Measurements from ENCODE around the gene CFAP57. TPM values are rescaled to one million over a fixed set of nuclear protein-coding genes. Genes with fewer than 3 reads are reported as not detected.
A peak's percentile ranks its signal among the peaks of the same experiment; 100 is the strongest.
"Not testable (repeated sequence)": the region's sequence is repeated elsewhere in the genome, so short reads cannot be mapped to it uniquely, and the experiment has no call there.

The CFAP57 gene
- total RNA-seq, 1 donor: 0.45 TPM

DNA sequence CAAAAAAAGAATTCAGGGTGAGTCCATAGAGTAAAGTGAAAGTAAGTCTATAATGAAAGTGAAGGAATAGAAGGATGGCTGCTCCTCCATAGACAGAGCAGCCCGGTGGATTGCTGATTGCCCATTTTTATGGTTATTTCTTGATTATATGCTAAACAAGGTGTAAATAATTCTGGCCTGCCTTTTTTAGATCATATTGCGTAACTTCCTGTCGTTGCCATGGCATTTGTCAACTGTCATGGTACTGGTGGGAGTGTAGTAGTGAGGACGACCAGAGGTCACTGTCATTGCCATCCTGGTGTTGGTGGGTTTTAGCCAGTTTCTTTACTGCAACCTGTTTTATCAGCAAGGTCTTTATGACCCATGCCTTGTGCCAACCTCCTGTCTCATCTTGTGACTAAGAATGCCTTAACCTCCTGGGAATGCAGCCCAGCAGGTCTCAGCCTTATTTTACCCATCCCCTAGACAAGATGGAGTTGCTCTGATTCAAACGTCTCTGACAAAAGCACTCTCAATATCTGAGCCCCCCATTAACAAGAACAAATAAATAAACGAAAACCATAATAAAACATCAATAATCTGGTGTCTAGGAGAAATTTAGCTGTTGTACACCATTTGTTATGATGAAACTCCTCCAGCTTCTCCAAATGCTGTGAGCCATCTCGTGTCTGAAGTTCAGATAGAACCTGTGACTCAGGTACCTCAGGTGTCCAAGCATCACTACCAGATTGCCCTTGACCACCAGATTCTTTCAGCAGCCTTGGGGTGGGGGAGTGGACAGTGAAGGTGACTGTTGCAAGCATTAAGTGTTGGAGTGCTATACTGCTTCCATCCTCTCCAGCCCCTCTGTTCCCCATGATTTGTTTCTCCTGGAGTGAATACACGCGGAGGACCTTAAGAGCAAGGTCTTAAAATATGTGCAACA lies 36.0 kb upstream of the CFAP57 start:
- TF ChIP-seq, protein P1, sequence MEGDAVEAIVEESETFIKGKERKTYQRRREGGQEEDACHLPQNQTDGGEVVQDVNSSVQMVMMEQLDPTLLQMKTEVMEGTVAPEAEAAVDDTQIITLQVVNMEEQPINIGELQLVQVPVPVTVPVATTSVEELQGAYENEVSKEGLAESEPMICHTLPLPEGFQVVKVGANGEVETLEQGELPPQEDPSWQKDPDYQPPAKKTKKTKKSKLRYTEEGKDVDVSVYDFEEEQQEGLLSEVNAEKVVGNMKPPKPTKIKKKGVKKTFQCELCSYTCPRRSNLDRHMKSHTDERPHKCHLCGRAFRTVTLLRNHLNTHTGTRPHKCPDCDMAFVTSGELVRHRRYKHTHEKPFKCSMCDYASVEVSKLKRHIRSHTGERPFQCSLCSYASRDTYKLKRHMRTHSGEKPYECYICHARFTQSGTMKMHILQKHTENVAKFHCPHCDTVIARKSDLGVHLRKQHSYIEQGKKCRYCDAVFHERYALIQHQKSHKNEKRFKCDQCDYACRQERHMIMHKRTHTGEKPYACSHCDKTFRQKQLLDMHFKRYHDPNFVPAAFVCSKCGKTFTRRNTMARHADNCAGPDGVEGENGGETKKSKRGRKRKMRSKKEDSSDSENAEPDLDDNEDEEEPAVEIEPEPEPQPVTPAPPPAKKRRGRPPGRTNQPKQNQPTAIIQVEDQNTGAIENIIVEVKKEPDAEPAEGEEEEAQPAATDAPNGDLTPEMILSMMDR (IDR thresholded peaks at IDR 0.05; ENCODE audit: insufficient read depth, low read length): no peak
- DNase-seq (ENCODE audit: low read depth): no peak
- no peak overlapping the region for H3K4me3 ChIP-seq (ENCODE audit: low read depth, low read length)

DNA sequence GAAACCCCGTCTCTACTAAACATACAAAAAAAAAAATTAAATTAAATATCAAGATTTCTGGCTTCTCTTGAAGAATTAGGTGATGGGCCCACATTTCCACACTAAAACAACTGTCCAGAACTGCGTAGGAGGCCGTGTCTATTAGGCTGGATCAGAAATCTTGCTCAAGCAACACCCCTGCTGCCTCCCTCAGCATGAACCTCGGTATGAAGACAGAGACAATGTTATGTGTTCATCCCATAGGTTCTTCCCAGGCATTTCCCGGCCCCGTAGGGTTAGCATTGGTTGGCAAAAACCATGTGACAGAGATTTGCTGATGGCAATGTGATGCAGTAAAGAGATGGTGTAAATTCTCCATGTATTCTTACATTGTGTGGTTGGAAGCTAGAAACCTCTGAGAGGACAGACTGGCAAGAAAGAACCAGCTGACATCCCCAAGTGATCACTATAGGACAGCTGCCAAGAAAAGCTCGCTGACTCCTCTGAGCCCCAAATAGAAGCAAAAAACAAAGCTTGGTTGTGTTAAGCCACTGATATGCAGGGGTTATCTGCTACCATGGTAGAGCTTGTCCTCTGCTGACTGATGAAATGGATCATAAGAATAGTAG lies 34.6 kb upstream of the CFAP57 start:
- TF ChIP-seq, protein P1 (IDR thresholded peaks at IDR 0.05; ENCODE audit: insufficient read depth, low read length): no peak
- no peak for DNase-seq (ENCODE audit: low read depth)
- H3K4me3 ChIP-seq (ENCODE audit: low read depth, low read length): no peak overlapping the region

DNA sequence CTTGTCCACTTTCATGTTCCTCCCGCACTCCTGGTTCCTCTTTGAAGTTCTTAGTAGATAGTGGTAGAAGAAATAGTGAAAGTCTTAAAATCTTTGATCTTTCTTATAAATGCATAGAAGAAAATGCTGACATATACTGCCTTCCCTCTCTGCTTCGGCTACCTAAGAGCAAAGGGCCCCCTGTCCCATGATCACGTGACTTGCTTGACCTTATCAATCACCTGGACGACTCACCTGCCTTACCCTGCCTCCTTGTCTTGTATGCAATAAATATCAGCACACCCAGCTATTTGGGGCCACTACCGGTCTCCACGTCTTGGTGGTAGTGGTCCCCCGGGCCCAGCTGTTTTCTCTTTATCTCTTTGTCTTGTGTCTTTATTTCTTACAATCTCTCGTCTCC lies 32.8 kb upstream of the CFAP57 start:
- not testable (repeated sequence) for DNase-seq (ENCODE audit: low read depth); H3K4me3 ChIP-seq (ENCODE audit: low read depth, low read length)

DNA sequence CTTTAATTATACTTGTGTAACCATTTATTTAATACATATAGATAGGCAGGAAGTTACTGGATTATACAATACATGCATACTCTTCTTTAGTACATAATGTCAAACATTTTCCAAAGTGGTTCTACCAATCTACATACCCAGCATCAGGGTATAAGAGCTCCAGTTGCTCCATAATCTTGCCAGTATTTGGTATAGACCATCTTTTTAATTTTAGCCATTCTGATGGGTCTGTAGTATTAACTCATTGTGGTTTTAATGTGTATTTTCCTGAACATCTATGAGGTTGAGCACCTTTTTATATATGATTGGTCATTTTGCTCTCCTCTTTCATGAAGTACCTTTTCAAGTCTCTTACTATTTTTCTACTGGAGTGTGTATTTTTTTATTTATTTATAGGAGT lies 32.1 kb upstream of the CFAP57 start:
- no peak for DNase-seq (ENCODE audit: low read depth)
- no peak overlapping the region for H3K4me3 ChIP-seq (ENCODE audit: low read depth, low read length)
- TF ChIP-seq, protein P1 (IDR thresholded peaks at IDR 0.05; ENCODE audit: insufficient read depth, low read length): no peak

DNA sequence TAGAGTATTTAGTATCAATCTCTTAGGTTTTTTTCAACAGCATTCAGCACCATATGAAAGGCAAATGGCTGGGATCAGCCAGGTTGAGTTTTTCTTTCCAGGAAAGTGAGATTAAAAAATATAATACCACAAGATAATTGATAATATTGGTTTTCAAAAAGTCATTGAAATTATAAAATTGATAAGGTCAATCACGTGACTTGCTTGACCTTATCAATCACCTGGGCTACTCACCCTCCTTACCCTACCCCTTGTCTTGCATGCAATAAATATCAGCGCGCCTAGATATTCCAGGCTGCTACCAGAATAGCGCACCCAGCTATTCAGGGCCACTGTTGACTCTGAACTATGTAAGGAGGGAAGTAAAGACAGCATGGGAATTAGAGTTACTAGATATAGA lies 31.5 kb upstream of the CFAP57 start:
- no peak overlapping the region for H3K4me3 ChIP-seq (ENCODE audit: low read depth, low read length)
- TF ChIP-seq, protein P1 (IDR thresholded peaks at IDR 0.05; ENCODE audit: insufficient read depth, low read length): no peak
- DNase-seq (ENCODE audit: low read depth): no peak

DNA sequence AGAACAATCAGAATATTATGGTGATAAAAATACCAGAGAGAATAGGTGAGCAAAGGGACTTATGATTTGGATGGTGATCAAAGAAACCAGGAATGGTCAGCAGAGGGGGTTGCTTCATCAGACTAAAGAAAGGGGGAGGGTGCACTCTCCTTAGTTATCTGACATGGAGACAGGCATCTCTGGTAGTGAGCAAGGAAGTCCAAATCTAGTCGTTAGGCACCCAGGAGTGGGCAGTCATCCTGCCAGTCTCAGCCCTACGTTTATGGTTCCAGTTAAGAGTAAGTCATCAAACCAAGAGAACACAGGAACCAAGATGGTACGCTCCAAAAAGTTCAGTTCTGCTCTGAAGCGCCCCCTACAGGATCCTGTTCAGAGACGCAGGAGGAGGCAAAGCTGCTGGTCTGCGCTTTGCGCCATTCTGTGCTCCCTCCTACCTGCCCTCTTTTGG lies 28.7 kb upstream of the CFAP57 start:
- no peak overlapping the region for H3K4me3 ChIP-seq (ENCODE audit: low read depth, low read length)
- TF ChIP-seq, protein P1 (IDR thresholded peaks at IDR 0.05; ENCODE audit: insufficient read depth, low read length): no peak
- no peak for DNase-seq (ENCODE audit: low read depth)

DNA sequence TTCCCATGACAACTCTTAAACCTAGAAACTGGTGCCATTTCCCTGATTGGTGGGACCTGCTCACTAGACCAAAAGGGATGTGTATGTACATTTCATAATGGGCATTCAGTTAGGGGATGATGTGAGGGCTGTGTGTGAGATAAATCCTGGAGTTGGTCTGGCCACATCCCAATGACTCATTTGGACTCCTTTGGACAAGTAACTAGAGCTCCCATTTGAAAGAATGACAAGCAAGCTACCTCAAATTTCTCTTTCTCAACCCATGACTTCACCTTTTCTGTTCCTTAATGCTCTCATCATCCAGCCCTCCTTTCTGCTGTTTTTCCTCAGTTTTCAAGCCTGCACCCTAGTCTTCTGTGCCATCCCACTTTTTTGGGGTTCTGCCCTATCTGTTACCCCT lies 27.9 kb upstream of the CFAP57 start:
- TF ChIP-seq, protein P1 (IDR thresholded peaks at IDR 0.05; ENCODE audit: insufficient read depth, low read length): no peak
- H3K4me3 ChIP-seq (ENCODE audit: low read depth, low read length): no peak overlapping the region
- peak; percentile 64 for DNase-seq (ENCODE audit: low read depth)

Measured in fibroblast of the aortic adventitia (primary cell).